BE2C (cell line): Measurements from ENCODE around the gene MYH15.

Source experiments
- DNase-seq: peaks from one replicate; pipeline ENCODE4 v3.0.0-alpha.2; 2020
- H3K27me3 ChIP-seq: fragments of 250-450 bp; sonication (Bioruptor Pico); 2 replicates; pipeline ENCODE4 v1.5.1; 2020; ENCODE audit warnings: mild to moderate bottlenecking
- H3K36me3 ChIP-seq: fragments of 250-450 bp; sonication (Bioruptor Pico); 2 replicates; pipeline ENCODE4 v1.5.1; 2020; ENCODE audit warnings: mild to moderate bottlenecking
- H3K4me1 ChIP-seq: fragments of 250-450 bp; sonication (Bioruptor Pico); 2 replicates; pipeline ENCODE4 v1.5.1; 2020
- H3K4me3 ChIP-seq: 2 replicates; pipeline ENCODE4 v1.5.1; 2011; ENCODE audit warnings: low read depth, low read length
- H3K9me3 ChIP-seq: fragments of 250-450 bp; sonication (Bioruptor Pico); 2 replicates; pipeline ENCODE4 v1.5.1; 2020
- CTCF ChIP-seq: IDR thresholded peaks from 2 replicates; pipeline ENCODE4 v1.5.1; 2012; ENCODE audit warnings: mild to moderate bottlenecking, low read depth, low read length

The MYH15 gene

DNA sequence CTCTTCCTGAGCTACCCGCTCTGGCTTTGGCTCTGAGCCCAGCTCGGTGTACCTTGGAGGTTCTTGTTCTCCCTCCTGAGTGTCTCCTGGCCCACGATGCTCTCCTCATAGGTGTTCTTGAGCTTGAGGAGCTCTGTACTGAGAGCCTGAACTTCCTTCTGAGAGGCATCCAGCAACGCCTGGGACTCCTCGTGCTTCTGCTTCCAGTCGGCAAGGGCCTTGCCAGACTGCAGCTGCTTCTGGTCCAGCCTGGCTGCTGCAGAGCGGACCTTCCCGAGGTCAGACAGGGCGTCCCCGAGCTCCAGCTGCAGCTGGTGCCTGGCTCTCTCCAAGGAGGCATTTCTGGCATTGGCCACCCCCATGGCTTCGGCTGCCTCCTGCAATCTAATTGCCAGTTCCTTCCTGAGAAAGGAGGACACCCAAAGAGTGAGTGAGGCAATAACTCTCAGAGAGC lies 99.8 kb downstream of the MYH15 start:
- no peaks in the 10 kb centered on the region for H3K36me3 ChIP-seq
- H3K4me1 ChIP-seq, result peaks cover 13% of the 10 kb centered on the region
- H3K4me3 ChIP-seq, result no peak overlapping the region
- no peaks in the 10 kb centered on the region for H3K27me3 ChIP-seq
- no peaks in the 10 kb centered on the region for H3K9me3 ChIP-seq
- DNase-seq, result peak; percentile 50
- TF ChIP-seq CTCF, result no peak

- DNase-seq, result no peak
- no peak for TF ChIP-seq CTCF
- H3K36me3 ChIP-seq, result no peaks in the 10 kb centered on the region
- no peak overlapping the region for H3K4me3 ChIP-seq
- no peaks in the 10 kb centered on the region for H3K27me3 ChIP-seq
- peaks cover 7% of the 10 kb centered on the region for H3K4me1 ChIP-seq
- H3K9me3 ChIP-seq, result no peaks in the 10 kb centered on the region
Measured at GRCh38 chr3:108409800-108410178, 100.6 kb downstream of the MYH15 start.

DNA sequence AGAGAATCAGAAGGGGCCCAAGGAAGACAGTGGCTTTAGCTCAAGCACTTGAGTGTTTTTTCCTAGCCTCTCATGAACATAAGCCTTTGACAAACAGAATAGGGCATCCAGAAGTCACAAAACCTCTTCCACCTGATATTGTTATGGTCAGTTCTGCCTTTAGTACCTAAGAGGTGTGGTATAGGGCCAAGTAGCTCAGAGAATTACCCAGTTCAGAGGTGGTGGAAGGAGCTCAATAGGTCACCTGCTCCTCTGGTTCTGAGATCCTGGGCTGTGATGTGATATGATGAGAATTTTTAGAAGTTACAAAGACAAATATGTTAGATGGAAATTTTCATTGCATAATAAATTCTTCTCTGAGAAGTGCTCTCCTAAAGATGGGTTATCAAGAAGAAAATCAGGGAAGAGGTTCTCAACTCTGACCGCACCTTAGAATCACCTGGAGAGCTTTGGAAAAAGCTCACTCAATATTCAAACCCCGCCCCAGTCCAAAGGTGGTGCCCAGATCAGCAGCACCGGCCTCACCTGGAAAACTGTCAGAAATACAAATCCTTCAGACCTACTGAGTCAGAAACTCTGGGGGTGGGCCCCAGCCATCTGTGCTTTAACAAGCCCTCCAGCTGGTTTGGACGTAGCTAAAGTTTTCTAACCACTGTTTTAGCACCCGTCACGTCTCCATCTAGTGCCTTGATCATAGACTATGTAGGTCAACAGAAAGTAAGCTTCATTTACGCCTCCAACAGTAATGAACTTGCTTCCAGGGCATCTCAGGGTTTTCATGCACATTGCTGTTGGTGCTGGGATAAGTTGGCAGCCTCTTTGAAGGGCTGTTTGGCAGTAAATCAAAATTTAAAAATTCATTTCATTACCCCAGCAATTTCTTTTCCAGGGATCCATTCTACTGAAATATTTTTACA lies 101.3 kb downstream of the MYH15 start:
- DNase-seq, result no peak
- Histone ChIP-seq H3K27me3 (no peaks in the 10 kb centered on the region), H3K36me3 (no peaks in the 10 kb centered on the region), H3K4me3 (no peak overlapping the region), H3K9me3 (no peaks in the 10 kb centered on the region), H3K4me1 (peaks cover 4% of the 10 kb centered on the region; the same call in 1 of the 2 replicates)
- no peak for TF ChIP-seq CTCF

DNA sequence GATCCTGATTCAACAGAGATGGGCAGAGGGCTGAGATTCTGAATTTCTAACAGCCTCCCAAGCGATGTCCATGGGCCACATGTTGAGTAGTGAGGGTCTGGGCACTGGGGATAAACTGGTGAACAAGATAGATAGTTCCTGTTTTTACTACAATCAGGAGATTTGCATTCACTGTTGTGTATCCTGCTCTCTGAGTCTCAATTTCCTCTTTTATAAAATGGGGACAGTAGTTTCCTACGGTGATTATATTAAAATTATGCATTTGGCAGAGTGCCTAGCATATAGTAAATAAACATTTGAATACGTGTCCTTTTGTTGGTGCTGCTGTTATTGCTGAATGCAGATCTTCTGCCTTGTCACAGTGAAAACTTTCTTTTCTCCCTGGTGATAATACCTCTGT lies 102.5 kb downstream of the MYH15 start:
- H3K4me1 ChIP-seq, result peaks cover 3% of the 10 kb centered on the region; the same call in 1 of the 2 replicates
- no peaks in the 10 kb centered on the region for H3K36me3 ChIP-seq
- H3K27me3 ChIP-seq, result no peaks in the 10 kb centered on the region
- no peaks in the 10 kb centered on the region for H3K9me3 ChIP-seq
- no peak overlapping the region for H3K4me3 ChIP-seq
- no peak for TF ChIP-seq CTCF
- DNase-seq, result no peak

DNA sequence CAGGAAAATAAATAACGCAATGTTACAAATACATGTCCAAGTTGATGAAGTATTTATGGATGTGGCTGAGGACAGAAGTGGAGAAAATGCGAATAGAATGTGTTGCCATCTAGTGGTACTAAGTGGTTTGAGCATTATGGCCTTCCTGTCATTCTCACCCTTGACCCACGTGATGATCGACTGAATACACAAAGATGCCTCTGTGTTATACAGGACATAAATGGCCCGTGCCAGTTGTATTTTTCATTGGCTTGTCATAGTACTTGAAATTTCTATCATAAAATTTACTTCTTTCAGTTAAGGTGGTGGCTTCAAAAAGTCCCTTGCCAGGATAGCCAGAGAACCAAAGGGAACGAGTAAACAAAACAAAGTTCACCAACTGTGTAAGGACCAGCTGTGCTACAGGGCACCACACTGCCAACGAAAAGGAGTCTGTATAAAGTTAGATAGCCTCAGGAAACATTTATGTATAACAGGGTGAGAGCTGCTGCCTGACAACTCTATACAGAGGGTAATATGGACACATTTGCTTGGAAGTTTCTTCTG lies 103.7 kb downstream of the MYH15 start:
- peak; percentile 71 for TF ChIP-seq CTCF
- no peaks in the 10 kb centered on the region for H3K9me3 ChIP-seq
- H3K27me3 ChIP-seq, result no peaks in the 10 kb centered on the region
- no peaks in the 10 kb centered on the region for H3K36me3 ChIP-seq
- H3K4me1 ChIP-seq, result peaks cover 3% of the 10 kb centered on the region; the same call in 1 of the 2 replicates
- H3K4me3 ChIP-seq, result no peak overlapping the region
- peak; percentile 23 for DNase-seq
